Prostate gland (tissue), 2 donors: ENCODE results near the gene DNTT.

Experiments used
- CTCF ChIP-seq, 4 experiments: fragments of 200-600 bp in 2 of 4; fragments of 450-650 bp in 2 of 4; sonication (generic) in 2 of 4; IDR thresholded peaks; 1 replicate in 3 of 4; 2 replicates in 1 of 4; pipeline ENCODE4 v1.5.1; 2016 to 2019; ENCODE audit warnings: antibody characterized with exemption in 4 of 4, mild to moderate bottlenecking in 2 of 4, moderate library complexity in 2 of 4
- POLR2A ChIP-seq: fragments of 450-650 bp; IDR thresholded peaks from one replicate; pipeline ENCODE4 v1.6.1; 2016; ENCODE audit warnings: antibody characterized with exemption, mild to moderate bottlenecking
- POLR2AphosphoS5 ChIP-seq: sonication (generic); formaldehyde crosslinking; IDR thresholded peaks from one replicate; pipeline ENCODE4 v1.6.1; 2017; ENCODE audit warnings: antibody characterized with exemption

- TF ChIP-seq CTCF (IDR thresholded peaks at IDR 0.05) = no peak
- TF ChIP-seq POLR2AphosphoS5 = no peak
- TF ChIP-seq POLR2A = no peak
Observed at GRCh38 chr10:96317067-96317833, 13.0 kb downstream of the DNTT start.
